Mucosa of descending colon (tissue), 3 donors: ENCODE results near the gene TRIM47. TPM values are rescaled to one million over a fixed set of nuclear protein-coding genes. Genes with fewer than 3 reads are reported as not detected.
A peak's percentile ranks its signal among the peaks of the same experiment; 100 is the strongest.

Experiments
- ATAC-seq: fragments of 200-7000 bp; cut with Tn5 transposase; one replicate; pipeline ENCODE4 v1.9.1; 2020; ENCODE audit warnings: mild to moderate bottlenecking, moderate library complexity
- DNase-seq, 3 donors: peaks; one replicate each; pipeline ENCODE4 v3.0.0-alpha.2; 2020
- H3K36me3 ChIP-seq: fragments of 200-600 bp; one replicate; pipeline ENCODE4 v1.8.0; 2021; ENCODE audit warnings: low read depth, mild to moderate bottlenecking
- H3K4me1 ChIP-seq: fragments of 200-600 bp; one replicate; pipeline ENCODE4 v1.8.0; 2021; ENCODE audit warnings: low read depth, mild to moderate bottlenecking
- H3K4me3 ChIP-seq: fragments of 200-600 bp; one replicate; pipeline ENCODE4 v1.8.0; 2021; ENCODE audit warnings: mild to moderate bottlenecking
- H3K9me3 ChIP-seq: fragments of 200-600 bp; one replicate; pipeline ENCODE4 v1.8.0; 2021; ENCODE audit warnings: mild to moderate bottlenecking
- CTCF ChIP-seq: fragments of 200-600 bp; IDR thresholded peaks from one replicate; pipeline ENCODE4 v1.8.0; 2022; ENCODE audit warnings: antibody characterized with exemption, mild to moderate bottlenecking
- intact Hi-C, 2 donors: fragments of 100-400 bp; cut with DNase I in 1 of 2; cut with micrococcal nuclease in 1 of 2; formaldehyde crosslinking; loops; one replicate each; pipeline versions ENCODE4 v1.11.0 to v1.11.1; 2022; cut with DNase I, micrococcal nuclease
- total RNA-seq, 3 donors: library from RNA; stranded (reverse); fragmentation: NEBNext Ultra II Directional in 2 of 3; extraction: Animal tissue kit (Norgen Biotek cat#: 25700) in 2 of 3; gene quantifications; one replicate each; pipeline versions ENCODE4 v1.2.1 to v1.2.4, GENCODE V29; 2021 to 2023
- donor health status: DM: no; HTN: no; CAD: no; lungs with moderate emphysema.
- donor health status: DM: no; HTN: no; CAD: no.
- donor health status: DM: no; HTN: yes; CAD: no.

Gene TRIM47
- total RNA-seq, 3 donors from 2014 or later = 44.5 to 77.4 (median 53.4) TPM

- no peaks in the 10 kb centered on the region for H3K36me3 ChIP-seq
- H3K9me3 ChIP-seq = no peaks in the 10 kb centered on the region
- TF ChIP-seq CTCF = no peak
- DNase-seq (peak; percentile 39 to 59 (median 56)), ATAC-seq (peak; percentile 61)
- no peaks in the 10 kb centered on the region for H3K4me1 ChIP-seq
- H3K4me3 ChIP-seq = no peak overlapping the region
- intact Hi-C loops = no loop called here
These were observed 44.8 kb upstream of the TRIM47 start for GRCh38 chr17:75922963-75923874.

- no peak overlapping the region for H3K4me3 ChIP-seq
- no peak for TF ChIP-seq CTCF
- intact Hi-C loops = no loop called here
- DNase-seq = peak in 1 of 3 donors; percentile 19
- H3K4me1 ChIP-seq = no peaks in the 10 kb centered on the region
- no peaks in the 10 kb centered on the region for H3K36me3 ChIP-seq
- ATAC-seq = no peak
- H3K9me3 ChIP-seq = no peaks in the 10 kb centered on the region
These were observed 44.0 kb upstream of the TRIM47 start for GRCh38 chr17:75922173-75922961.

GRCh38 chr17:75921596-75921995 is 43.2 kb upstream of the TRIM47 start:
- no peaks in the 10 kb centered on the region for H3K4me1 ChIP-seq
- no peak overlapping the region for H3K4me3 ChIP-seq
- no peak for TF ChIP-seq CTCF
- intact Hi-C loops = no loop called here
- H3K9me3 ChIP-seq = no peaks in the 10 kb centered on the region
- no peaks in the 10 kb centered on the region for H3K36me3 ChIP-seq
- DNase-seq (peak in 2 of 3 donors; percentile 16 to 28), ATAC-seq (no peak)

- intact Hi-C loops = no loop called here
- no peaks in the 10 kb centered on the region for H3K4me1 ChIP-seq
- TF ChIP-seq CTCF = no peak
- no peak for DNase-seq
- no peaks in the 10 kb centered on the region for H3K36me3 ChIP-seq
- no peaks in the 10 kb centered on the region for H3K9me3 ChIP-seq
- no peak overlapping the region for H3K4me3 ChIP-seq
- ATAC-seq = no peak
These were observed 41.7 kb upstream of the TRIM47 start for GRCh38 chr17:75920045-75920560.

- no peak overlapping the region for H3K4me3 ChIP-seq
- no peak for TF ChIP-seq CTCF
- no peaks in the 10 kb centered on the region for H3K9me3 ChIP-seq
- intact Hi-C loops = no loop called here
- ATAC-seq (no peak), DNase-seq (no peak)
- H3K4me1 ChIP-seq = no peaks in the 10 kb centered on the region
- no peaks in the 10 kb centered on the region for H3K36me3 ChIP-seq
These were observed 41.2 kb upstream of the TRIM47 start for GRCh38 chr17:75919611-75920010.
